ENCODE data around the gene ICAM2. TPM values are rescaled to one million over a fixed set of nuclear protein-coding genes. Genes with fewer than 3 reads are reported as not detected.
A peak's percentile ranks its signal among the peaks of the same experiment; 100 is the strongest.

The ICAM2 gene
- total RNA-seq, 6 experiments from 2014 or later: 5.5 to 16.1 (median 8.6) TPM

GRCh38 chr17:64002658-64003525 is 17.5 kb downstream of the ICAM2 start:
- Histone ChIP-seq H3K36me3 (no peaks in the 10 kb centered on the region), H3K4me3 (no peak overlapping the region), H3K27ac (no peak overlapping the region), H3K27me3 (no peaks in the 10 kb centered on the region), H3K9me3 (no peaks in the 10 kb centered on the region), H3K4me1 (peaks cover 0 to 10% (median 0%) of the 10 kb centered on the region in 4 donors)
- no peak for TF ChIP-seq CTCF (IDR thresholded peaks at IDR 0.05)
- TF ChIP-seq POLR2A (IDR thresholded peaks at IDR 0.05): no peak
- intact Hi-C loops (cut with DNase I): loop anchor here in 1 of 2 donors (10.0 kb wide), 1 partner anchor 58 kb away; no protein-coding TSS in a partner anchor
- peak in 1 of 3 donors; percentile 35 for DNase-seq
- 56% methylated on average over 4 of the region's 22 CpGs for WGBS (ENCODE audit: insufficient coverage, low coverage, low lambda C conversion rate, missing lambda C conversion rate)
- no peak for ATAC-seq

- DNase-seq (peak in 1 of 3 donors; percentile 49), ATAC-seq (peak in 2 of 4 donors; percentile 24 to 48)
- WGBS (ENCODE audit: insufficient coverage, low coverage, low lambda C conversion rate, missing lambda C conversion rate): 54% methylated on average over 7 of the region's 14 CpGs
- Histone ChIP-seq H3K4me3 (no peak overlapping the region), H3K36me3 (no peaks in the 10 kb centered on the region), H3K27me3 (no peaks in the 10 kb centered on the region), H3K27ac (no peak overlapping the region), H3K9me3 (no peaks in the 10 kb centered on the region), H3K4me1 (peaks cover 0 to 15% (median 0%) of the 10 kb centered on the region in 4 donors)
- intact Hi-C loops (cut with DNase I): loop anchor here in 1 of 2 donors (10.0 kb wide), 1 partner anchor 57 kb away; no protein-coding TSS in a partner anchor
- TF ChIP-seq POLR2A (IDR thresholded peaks at IDR 0.05): no peak
- no peak for TF ChIP-seq CTCF (IDR thresholded peaks at IDR 0.05)
These were observed 18.5 kb downstream of the ICAM2 start for GRCh38 chr17:64001763-64002529.

GRCh38 chr17:64001091-64001579 is 19.3 kb downstream of the ICAM2 start:
- Histone ChIP-seq H3K36me3 (no peaks in the 10 kb centered on the region), H3K9me3 (no peaks in the 10 kb centered on the region), H3K4me3 (no peak overlapping the region), H3K27ac (no peak overlapping the region), H3K4me1 (peaks cover 0 to 15% (median 0%) of the 10 kb centered on the region in 4 donors), H3K27me3 (no peaks in the 10 kb centered on the region)
- 55% methylated on average over 2 of the region's 7 CpGs for WGBS (ENCODE audit: insufficient coverage, low coverage, low lambda C conversion rate, missing lambda C conversion rate)
- intact Hi-C loops (cut with DNase I): loop anchor here in 1 of 2 donors (10.0 kb wide), 1 partner anchor 56 kb away; no protein-coding TSS in a partner anchor
- DNase-seq (peak in 1 of 3 donors; percentile 28), ATAC-seq (no peak)
- TF ChIP-seq CTCF (IDR thresholded peaks at IDR 0.05) (no peak), POLR2A (IDR thresholded peaks at IDR 0.05) (no peak)

GRCh38 chr17:63999680-64000531 is 20.5 kb downstream of the ICAM2 start:
- Histone ChIP-seq H3K9me3 (no peaks in the 10 kb centered on the region), H3K27ac (no peak overlapping the region), H3K36me3 (no peaks in the 10 kb centered on the region), H3K27me3 (no peaks in the 10 kb centered on the region), H3K4me3 (no peak overlapping the region), H3K4me1 (peaks cover 0 to 12% (median 0%) of the 10 kb centered on the region in 4 donors)
- no peak for ATAC-seq
- WGBS (ENCODE audit: insufficient coverage, low coverage, low lambda C conversion rate, missing lambda C conversion rate): 73% methylated on average over 21 of the region's 25 CpGs
- intact Hi-C loops (cut with DNase I): loop anchor here in 1 of 2 donors (10.0 kb wide), 1 partner anchor 55 kb away; no protein-coding TSS in a partner anchor
- peak in 1 of 3 donors; percentile 40 for DNase-seq
- TF ChIP-seq POLR2A (IDR thresholded peaks at IDR 0.05): no peak
